ENCODE data around the gene CALCOCO1.
"Not testable (repeated sequence)": the region's sequence is repeated elsewhere in the genome, so short reads cannot be mapped to it uniquely, and the experiment has no call there.

The CALCOCO1 gene, protein sequence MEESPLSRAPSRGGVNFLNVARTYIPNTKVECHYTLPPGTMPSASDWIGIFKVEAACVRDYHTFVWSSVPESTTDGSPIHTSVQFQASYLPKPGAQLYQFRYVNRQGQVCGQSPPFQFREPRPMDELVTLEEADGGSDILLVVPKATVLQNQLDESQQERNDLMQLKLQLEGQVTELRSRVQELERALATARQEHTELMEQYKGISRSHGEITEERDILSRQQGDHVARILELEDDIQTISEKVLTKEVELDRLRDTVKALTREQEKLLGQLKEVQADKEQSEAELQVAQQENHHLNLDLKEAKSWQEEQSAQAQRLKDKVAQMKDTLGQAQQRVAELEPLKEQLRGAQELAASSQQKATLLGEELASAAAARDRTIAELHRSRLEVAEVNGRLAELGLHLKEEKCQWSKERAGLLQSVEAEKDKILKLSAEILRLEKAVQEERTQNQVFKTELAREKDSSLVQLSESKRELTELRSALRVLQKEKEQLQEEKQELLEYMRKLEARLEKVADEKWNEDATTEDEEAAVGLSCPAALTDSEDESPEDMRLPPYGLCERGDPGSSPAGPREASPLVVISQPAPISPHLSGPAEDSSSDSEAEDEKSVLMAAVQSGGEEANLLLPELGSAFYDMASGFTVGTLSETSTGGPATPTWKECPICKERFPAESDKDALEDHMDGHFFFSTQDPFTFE

DNA sequence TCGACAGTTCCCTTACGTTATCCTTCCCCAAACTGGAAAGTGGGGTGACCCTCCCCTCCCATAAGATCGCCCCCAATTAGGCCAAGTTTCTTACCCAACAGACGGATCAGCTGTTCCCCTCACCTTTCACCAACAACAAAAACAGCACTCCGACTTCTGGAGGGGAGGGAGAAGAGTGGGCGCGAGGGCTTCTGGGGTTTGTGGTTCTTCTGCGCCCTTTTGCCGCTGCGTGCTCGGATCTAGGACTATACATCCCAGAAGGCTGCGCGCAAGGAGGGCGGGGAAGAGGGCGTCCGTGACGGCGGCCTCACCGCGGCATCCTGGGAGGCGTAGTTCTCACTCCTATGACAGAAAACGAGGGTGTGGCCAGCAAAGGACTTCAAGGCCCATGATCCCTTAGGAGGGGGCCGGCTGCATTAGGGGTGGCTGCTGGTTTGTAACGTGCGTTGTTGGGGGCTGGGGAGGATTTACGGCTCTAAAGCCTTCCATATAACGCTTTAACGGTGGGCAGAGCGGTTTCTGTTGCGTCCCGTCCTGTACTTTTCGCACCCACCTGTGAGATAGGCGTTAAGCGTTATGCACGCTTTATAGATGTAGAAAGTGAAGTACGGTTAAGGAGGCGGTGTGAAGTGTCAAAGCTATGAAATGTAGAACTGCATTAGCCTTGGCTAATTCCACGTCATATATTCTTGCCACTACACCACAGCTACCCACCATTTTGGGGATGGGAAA, at the start of gene CALCOCO1:
TSS of gene CALCOCO1 (minus strand) at position 143 of the 732 bp plus-strand sequence. CDS start 2,210 bp downstream, outside the sequence.
- DNase-seq: peak; percentile 99

DNA sequence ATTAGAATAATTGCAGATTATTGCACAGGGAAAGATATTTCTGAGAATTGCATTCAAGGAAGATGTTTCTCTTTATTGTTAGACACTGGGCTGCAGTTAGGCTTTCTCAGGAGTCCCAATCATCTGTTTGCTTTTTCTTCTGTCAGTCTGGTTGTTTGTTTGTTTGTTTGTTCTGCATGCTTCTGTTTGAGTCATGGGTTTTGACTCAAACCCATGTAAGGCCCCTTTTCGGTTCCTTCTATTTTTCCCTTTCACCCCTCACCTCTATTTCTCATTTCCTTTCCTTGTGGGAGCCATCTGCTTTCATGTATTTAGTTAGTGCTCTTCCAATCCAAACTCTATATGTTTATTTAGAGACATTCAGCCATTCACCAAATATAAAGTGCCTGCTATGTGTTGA, 49.6 kb upstream of the CALCOCO1 start:
- no peak for DNase-seq

DNA sequence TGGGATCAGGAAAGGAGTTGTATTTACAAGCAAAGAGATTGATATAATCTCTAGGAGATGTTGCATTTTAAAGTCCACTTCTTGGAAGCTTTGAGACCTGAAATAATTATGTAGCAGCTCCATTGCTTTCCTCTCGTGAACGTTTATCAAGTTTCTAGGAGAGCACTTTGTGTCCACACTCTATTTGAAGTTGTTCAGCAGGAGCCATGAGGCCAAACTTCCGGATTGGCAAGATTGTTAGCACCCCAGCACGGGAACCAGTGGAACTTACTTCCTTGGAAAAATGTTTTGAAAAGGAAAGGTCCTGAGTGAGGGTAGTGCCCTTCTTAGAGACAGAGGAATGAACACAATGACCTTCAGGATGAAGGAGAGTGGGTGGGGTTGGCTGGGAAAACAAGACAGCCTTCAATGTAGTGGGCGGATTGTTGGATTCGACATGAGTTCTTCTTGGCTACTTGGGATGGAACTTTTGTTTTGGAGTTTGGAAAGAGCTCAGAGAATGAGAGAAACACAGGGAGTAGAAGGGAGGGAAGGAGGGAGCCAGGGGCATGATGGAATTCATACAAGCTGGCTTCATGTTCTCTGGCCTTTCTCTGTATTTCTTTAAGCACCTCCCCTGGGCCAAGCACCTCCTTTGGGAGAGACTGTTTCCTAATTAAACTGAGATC, 48.4 kb upstream of the CALCOCO1 start:
- DNase-seq: no peak

DNA sequence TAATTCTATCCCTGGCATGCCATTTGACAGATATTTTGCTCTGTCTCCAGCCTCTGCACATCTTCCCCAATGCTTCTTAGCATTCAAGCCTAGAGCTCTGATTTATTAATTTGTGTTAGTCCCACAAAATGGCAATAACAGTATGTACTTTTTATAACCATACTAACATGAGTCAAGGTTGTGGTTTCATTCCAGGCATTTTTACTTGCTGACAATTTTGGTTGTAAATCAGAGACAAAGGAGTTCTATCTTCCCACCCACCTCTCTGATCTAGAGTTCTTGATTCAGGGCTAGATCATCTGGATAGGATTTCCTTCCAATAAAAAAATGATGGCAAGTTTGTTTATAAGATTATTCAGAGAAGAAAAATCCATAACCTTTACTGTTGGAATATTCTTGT, 43.0 kb upstream of the CALCOCO1 start:
- no peak for DNase-seq

DNA sequence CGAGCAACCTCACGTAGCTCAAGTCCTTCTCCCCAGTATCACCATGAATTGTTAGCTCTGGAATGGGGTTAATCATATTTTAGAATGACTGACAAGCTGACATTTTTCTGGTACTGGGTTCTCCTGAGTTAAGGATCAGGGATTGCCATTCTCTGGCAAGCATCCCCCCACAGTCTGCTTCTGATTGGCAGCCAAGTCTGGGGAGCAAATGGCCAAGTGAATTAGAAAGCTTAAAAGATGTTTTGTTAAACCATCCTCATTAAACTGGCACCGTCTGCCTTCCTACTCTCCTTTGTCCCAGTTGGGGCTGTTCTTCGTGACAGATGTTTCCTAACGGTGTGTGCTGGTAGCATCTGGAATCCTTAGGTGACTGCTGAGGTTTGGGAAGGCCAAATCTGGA, 41.7 kb upstream of the CALCOCO1 start:
- DNase-seq: no peak

DNA sequence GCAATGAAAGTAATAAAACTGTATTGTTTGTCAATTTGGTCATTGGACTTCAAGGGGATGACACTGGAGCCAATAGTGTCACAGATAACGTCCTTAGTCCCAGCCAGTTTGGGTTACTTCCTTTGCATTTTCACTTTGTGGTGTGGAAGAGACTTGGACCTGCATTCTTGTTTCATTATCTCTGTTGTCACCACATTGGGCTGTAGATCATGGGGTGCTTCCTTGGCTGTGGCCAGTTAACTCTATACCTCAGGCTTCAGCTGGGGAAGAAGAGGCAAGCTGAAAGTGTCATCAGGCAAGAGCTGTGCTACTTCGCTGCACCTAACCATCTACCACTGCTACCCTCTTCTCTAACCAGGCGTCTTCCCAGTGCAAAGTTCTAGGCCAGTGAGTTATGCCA, 39.6 kb upstream of the CALCOCO1 start:
- no peak for DNase-seq

DNA sequence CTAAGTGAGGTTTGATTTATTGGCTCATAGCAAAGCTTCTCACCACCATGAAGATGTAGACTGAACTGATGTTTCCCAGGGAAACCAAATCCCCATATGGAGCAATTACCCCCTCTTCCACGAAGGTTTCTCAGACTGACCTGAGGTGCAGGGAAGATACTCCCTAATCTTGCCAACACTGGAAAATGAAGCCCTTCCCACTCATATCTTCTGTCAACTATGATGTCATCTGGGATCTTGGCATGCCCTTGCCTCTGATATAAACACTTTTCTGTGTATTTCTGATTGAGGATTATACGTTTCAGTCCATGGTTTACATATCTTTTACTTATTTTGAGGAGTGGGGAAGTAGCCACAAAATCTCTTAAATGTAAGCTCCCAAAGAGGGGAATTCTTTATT, 38.6 kb upstream of the CALCOCO1 start:
- DNase-seq: no peak

DNA sequence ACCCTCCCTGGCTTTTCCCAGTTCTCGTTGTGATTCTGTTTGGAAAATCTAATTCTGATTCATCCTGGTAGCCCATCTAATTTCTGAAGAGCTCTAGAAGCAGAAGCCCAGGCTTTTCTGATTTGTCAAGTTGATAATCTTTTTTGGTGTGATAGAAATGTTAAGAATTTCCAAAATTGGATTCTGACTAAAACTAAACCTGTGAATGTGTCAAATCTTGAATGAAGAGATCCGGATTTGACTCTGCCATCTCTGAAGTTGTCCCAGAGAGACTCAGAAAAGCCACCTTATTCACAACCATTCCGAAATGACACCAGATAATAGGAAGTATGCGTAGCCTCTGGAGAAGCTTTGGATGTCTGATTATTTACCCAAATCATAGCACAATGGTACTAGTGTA, 37.4 kb upstream of the CALCOCO1 start:
- no peak for DNase-seq

DNA sequence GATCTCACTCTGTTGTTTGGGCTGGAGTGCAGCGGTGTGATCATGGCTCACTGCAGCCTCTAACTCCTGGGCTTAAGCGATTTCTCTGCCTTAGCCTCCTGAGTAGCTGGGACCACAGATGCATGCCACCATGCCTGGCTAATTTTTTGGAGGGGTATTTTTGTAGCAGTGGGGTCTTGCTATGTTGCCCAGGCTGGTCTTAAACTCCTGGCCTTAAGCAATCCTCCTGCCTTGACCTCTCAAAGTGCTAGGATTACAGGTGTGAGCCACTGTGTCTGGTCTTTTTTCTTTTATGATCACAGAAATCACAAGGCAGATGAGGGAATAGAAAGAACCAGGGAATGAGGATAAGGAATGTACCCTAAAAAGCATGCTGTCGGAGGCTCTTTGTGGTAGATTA, 35.5 kb upstream of the CALCOCO1 start:
- DNase-seq: not testable (repeated sequence)

DNA sequence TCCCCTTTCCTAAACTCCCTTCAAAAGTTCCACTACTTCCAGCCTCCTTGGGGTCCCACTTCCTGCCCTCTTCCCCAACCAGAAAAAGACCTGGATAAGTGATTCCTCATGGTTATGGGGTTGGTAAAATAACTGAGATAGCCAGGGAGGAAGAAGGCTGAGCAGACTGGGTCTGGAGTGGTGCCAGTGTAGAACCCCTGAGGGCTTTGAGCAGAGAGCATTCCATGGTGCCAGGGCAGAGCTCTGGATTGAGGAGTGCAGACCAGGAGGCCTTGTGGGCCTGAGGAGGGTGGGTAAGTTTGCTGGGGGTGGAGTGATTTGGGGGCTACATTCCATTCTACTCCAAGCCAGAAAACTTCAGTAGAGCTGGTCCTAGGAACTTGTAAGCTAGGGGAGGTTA, 34.1 kb upstream of the CALCOCO1 start:
- no peak for DNase-seq

DNA sequence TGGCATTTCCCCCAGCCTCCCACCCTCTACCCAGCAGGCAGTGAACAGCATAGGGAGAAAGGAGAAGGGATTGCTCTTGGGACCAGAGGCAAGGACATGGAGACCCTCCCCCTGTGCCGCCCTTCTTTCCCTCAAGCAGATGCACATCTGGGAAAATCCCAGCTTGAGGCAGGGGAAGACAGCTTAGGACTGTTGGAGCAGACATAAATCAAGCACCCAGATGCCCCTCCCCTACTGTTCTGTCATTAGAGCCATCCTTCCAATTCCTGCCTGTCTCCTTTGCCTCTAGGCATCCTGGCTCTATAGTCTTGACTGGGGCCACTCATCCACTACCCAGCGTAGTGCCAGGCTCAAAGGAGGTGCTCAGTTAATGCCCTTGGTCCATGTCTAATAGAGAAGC, 32.0 kb upstream of the CALCOCO1 start:
- no peak for DNase-seq

DNA sequence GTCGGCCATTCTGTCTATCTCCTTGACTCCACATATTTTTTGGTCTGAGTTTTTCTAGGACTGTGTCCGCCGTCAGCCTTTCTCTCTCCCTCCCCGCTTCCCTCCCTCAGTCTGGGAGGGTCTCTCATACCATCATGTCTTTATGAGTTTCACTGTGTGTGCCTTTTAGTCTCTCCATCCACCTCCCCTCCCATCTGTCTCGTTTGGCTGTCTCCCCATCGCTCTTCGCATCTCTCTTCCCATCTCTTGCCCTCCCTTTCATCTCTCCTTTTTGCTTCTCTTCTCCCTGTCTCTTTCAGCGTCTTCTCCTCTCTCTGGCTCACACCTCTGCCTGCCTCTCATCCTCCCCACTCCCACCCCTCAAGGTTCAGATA, 31.5 kb upstream of the CALCOCO1 start:
- no peak for DNase-seq

DNA sequence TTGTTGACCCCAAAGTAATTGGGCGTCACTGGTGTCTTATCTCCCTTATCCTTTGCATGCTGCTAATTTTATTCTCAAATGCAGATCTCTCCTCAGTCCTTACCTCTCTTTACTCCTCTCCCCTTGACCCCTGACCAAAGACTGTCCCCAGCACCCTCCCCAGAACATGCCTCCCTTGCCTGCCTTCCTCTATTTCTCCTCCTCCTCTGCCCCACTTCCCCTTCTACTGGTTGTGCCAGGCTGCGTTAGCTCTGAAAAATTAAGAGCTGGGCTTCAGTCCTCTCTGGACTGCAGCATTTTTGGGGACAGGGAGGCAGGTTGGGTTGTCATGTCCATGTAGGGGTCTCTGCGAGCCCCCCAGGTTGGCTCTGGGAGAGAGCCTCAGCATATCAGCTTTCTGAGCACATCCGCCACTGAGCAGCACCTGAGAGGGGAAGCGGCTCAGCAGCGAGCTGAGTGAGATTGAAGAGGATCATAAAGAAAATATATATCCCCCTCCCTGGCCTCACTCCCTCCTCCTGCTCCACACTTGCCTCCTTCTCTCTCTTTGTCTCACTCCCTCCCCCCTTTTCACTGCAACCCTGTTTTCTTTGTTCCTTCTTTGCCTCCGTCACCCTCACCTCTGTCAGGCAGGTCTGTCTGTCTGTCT, 31.0 kb upstream of the CALCOCO1 start:
- DNase-seq: no peak

DNA sequence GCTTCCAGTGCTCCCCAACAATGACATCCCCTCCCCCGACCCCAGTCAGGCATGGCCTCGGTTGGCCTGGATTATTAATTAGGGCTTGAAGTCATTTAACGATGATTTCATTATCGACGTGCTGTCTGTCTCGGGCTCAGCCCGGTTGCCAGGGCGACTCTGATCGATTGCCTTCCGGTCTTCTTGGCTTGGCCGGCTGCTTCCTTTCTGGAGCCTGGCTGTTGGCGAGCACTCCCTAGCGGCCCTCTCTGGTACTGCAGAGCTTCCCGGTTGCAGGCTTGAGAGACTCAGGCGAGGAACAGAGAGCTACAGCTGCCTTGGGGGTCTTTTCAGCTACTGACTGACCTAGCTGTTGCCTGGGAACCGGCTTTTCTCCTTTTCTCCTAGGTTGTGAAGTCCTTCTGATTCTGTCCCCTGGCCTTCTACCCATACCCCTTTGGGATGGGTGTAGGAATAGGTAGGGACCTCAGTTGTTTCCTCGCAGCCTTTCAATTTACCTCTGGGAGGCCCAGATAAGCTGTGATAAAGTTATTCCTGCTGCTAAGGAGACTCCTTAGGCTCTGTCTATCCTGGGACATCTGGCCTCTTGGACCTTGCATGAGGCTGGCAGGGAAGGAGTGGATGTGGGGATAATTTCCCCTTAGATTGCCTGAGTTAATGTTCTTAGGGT, 30.0 kb upstream of the CALCOCO1 start:
- peak; percentile 58 for DNase-seq

DNA sequence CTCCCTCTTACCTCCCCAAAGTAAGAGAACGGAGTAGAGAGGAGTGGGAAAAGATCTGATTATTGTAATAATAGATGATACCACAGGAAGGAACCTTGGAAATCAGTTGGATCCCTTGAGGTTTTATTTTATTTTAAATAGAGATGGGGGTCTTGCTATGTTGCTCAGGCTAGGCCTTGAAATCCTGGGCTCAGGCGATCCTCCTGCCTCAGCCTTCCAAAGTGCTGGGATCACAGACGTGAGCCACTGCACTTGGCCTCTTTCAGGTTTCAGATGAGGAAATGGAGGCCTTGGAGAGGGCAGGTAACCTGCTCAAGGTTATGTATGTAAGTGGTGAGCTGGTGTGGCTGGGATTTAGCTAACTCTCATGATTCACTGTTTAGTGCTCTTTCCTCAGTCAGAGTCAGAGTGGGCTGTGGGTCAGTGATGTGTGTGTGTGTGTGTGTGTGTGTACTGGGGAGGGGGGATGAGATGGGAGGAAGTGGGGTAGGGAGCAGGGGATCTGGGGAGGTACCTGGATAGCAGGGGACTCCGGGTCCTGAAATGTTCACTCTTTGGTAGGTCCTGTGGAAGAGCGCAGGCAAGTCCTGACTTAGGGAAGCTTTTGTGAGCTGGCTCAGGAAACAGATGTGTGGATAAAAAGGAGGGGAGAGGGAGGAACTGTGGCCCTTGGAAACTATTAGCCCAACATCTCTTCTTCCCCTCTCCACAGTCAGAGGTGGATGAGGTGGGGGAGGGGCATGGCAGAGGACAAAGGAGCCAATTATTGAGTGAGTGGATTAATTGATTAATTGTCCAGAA, 29.2 kb upstream of the CALCOCO1 start:
- DNase-seq: no peak

DNA sequence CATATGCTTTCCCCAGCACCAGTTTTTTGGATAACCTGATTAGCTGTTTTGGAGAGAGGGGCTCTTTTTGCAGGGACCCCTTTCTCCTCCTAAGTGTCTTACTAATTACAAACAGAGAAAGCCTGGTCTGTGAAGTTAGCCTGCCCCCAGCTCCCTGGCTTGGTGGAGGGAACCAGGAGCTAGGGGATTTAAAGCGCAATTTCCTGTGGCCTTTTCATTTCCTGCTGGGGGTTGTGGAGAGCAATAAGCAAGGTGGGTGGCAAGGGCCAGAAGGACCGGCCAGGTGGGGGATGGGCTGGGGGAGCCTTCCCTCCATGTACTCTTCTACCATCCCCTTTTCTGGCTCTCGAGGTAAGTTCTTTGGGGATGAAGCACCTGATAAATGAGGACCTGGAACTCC, 28.6 kb upstream of the CALCOCO1 start:
- DNase-seq: no peak

DNA sequence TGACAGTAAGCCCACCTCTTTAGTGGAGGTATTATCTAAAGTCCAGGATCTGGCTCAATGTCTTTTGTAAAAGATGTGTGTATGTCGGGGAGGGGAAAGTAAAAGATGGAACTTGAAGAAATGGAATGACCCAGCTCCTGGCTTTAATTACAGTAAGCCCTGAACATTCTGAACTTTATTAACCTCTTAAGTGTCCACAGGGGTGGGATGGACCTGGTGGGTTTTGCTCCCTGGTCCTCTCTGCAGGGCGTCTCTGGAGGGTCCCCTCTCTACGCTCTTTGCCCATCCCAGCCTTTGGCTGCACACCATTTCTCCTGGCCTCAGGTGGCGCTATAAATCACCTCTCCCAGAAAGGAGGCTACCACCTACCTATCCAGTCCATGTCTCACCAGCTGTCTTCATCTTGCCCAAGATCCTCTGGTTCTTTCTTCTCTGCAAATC, 28.2 kb upstream of the CALCOCO1 start:
- no peak for DNase-seq

DNA sequence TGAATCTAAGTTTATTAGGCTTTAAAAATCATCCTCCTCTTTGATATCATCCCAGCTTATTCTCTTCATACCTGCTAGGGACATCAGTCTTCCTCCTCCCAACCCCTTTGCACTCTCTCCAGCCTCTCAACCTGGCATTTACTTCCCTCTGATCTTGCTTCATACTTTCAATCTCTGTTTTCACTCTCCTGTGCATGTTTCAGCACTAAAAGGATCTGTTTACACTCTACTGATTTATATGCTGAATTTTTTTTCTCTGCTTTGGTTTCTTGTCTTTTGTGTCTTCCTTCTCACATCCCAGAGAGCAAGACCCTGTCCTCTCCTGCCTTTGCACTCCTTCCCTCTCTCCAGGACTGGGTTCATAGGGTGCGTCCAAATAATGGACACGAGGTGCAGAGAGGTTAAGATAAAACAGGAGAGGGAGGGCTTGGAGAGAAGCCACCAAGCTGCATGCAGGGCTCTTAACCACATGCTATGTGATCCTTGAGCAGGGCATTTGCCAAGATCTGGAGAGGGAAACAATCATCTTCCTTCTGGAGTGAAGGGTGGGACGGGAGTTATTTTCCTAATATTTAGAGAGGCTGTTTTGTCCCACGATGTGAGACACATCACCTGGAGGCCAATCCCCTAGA, 27.5 kb upstream of the CALCOCO1 start:
- DNase-seq: no peak

DNA sequence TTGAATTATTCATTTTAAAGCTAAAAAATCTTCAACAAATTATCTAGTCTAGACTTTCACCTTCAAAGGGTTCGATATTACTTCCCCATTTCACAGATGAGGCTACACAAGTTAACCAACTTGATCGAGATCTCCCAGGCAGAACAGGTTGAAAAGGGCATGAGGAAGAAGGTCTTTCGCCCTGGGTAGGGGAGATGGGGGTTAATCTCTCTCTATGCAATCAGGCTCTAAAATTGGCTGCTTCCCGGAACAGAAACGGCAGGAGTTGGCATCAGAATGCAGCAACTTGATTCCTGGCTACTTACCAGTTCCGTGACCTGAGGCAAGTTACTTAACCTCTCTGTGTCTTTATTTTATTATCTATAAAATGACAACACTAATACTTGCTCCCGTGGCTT, 26.9 kb upstream of the CALCOCO1 start:
- DNase-seq: no peak

DNA sequence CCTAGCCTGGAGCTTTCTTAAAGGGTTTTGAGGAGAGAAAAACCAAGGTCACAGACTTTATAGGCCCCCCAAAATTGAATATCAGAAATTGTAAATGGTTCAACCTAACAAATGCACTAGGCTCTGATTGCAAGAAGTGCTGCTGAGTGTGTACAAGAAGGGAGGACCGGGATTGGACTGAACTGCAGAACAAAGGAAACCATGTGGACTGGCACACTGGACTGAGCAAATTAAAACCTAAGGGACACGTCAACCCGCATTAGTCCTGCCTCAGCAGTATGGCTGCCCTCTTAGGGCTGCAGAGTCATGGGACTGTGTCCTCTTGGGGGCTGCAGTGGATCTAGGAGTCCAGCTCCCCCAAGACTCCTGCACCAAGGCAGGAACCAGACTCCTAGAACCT, 25.4 kb upstream of the CALCOCO1 start:
- DNase-seq: no peak

DNA sequence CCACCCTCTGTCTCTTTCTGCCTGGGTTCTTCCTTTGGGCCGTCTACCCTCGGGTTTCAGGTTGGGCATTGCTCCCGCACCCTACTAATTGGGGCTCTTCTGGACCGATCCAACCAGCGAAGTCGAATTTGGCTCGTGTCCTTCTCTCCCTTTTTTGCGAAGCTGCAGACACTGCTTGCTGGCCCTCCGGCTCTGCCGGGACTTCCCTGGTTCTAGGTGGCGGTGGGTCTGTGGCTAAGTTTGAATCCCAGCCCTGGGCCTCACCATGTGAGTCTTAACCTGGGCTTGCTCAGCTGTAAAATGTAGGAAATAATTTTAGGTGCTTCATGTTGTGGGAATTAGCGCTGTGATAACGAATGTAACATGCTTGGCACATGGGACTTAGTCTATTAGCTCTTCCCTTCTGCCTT, 24.9 kb upstream of the CALCOCO1 start:
- DNase-seq: no peak
